HFFc6 (cell line): ENCODE data around the gene CLN3. TPM values are rescaled to one million over a fixed set of nuclear protein-coding genes. Genes with fewer than 3 reads are reported as not detected.

Experiments used
- DNase-seq: peaks from one replicate; pipeline ENCODE4 v3.0.0-alpha.2; 2018
- H3K27ac Mint-ChIP-seq: 2 replicates; pipeline ENCODE4 v1.8.0; 2020; ENCODE audit warnings: mild to moderate bottlenecking, mixed read lengths
- H3K27me3 Mint-ChIP-seq: 2 replicates; pipeline ENCODE4 v1.8.0; 2021; ENCODE audit warnings: mild to moderate bottlenecking, moderate library complexity, mixed read lengths; ENCODE audit not compliant: insufficient read depth
- H3K36me3 Mint-ChIP-seq: 2 replicates; pipeline ENCODE4 v1.8.0; 2021; ENCODE audit warnings: low read depth, mixed read lengths
- H3K4me1 Mint-ChIP-seq: 2 replicates; pipeline ENCODE4 v1.8.0; 2020; ENCODE audit warnings: low read depth, mixed read lengths
- H3K4me3 Mint-ChIP-seq: 2 replicates; pipeline ENCODE4 v1.8.0; 2020; ENCODE audit warnings: mild to moderate bottlenecking, moderate library complexity, mixed read lengths
- H3K9me3 Mint-ChIP-seq: 2 replicates; pipeline ENCODE4 v1.8.0; 2020; ENCODE audit warnings: mild to moderate bottlenecking, mixed read lengths
- CTCF ChIP-seq: fragments of 200-600 bp; sonication (generic); IDR thresholded peaks from 2 replicates; pipeline ENCODE4 v1.5.0; 2021; ENCODE audit warnings: antibody characterized with exemption, mild to moderate bottlenecking
- total RNA-seq, 6 experiments: library from RNA; stranded (reverse); fragmentation: NEBNext Ultra II Directional; extraction: Animal tissue kit (Norgen Biotek cat#: 25700); gene quantifications; 2 replicates in 1 of 6; 3 replicates in 5 of 6; pipeline ENCODE4 v1.2.3, GENCODE V29; 2021

The CLN3 gene
- total RNA-seq, 6 experiments from 2014 or later: 17.7 to 29.3 (median 22.1) TPM

- Mint-ChIP-seq H3K36me3 (no peaks in the 10 kb centered on the region), H3K27ac (no peak overlapping the region), H3K4me3 (no peak overlapping the region), H3K9me3 (no peaks in the 10 kb centered on the region), H3K4me1 (no peaks in the 10 kb centered on the region), H3K27me3 (peaks cover 19% of the 10 kb centered on the region)
- no peak for TF ChIP-seq CTCF
- no peak for DNase-seq
Observed at GRCh38 chr16:28499854-28500253, 8.0 kb upstream of the CLN3 start.

- no peak for DNase-seq
- Mint-ChIP-seq H3K4me3 (no peak overlapping the region), H3K27me3 (peaks cover 18% of the 10 kb centered on the region), H3K4me1 (no peaks in the 10 kb centered on the region), H3K27ac (no peak overlapping the region), H3K9me3 (no peaks in the 10 kb centered on the region), H3K36me3 (no peaks in the 10 kb centered on the region)
- no peak for TF ChIP-seq CTCF
Observed at GRCh38 chr16:28498666-28499381, 7.0 kb upstream of the CLN3 start.

GRCh38 chr16:28497861-28498599, 6.2 kb upstream of the CLN3 start:
- H3K9me3 Mint-ChIP-seq: no peaks in the 10 kb centered on the region
- no peak overlapping the region for H3K4me3 Mint-ChIP-seq
- no peaks in the 10 kb centered on the region for H3K4me1 Mint-ChIP-seq

GRCh38 chr16:28497386-28497785, 5.5 kb upstream of the CLN3 start:
- H3K27me3 Mint-ChIP-seq: peaks cover 15% of the 10 kb centered on the region
- no peak for TF ChIP-seq CTCF
- no peak overlapping the region for H3K27ac Mint-ChIP-seq
- H3K4me3 Mint-ChIP-seq: no peak overlapping the region
- DNase-seq: no peak
- no peaks in the 10 kb centered on the region for H3K4me1 Mint-ChIP-seq
- H3K36me3 Mint-ChIP-seq: no peaks in the 10 kb centered on the region
- H3K9me3 Mint-ChIP-seq: no peaks in the 10 kb centered on the region

More at GRCh38 chr16:28497861-28498599, 6.2 kb upstream of the CLN3 start:
- no peaks in the 10 kb centered on the region for H3K36me3 Mint-ChIP-seq
- DNase-seq: no peak
- no peak for TF ChIP-seq CTCF
- no peak overlapping the region for H3K27ac Mint-ChIP-seq
- H3K27me3 Mint-ChIP-seq: peaks cover 15% of the 10 kb centered on the region

- Mint-ChIP-seq H3K27me3 (peaks cover 15% of the 10 kb centered on the region), H3K4me3 (no peak overlapping the region)
Observed at GRCh38 chr16:28496844-28497243, 5.0 kb upstream of the CLN3 start.

More at GRCh38 chr16:28496844-28497243, 5.0 kb upstream of the CLN3 start:
- no peak for DNase-seq
- H3K36me3 Mint-ChIP-seq: no peaks in the 10 kb centered on the region
- H3K4me1 Mint-ChIP-seq: no peaks in the 10 kb centered on the region
- H3K27ac Mint-ChIP-seq: no peak overlapping the region
- H3K9me3 Mint-ChIP-seq: no peaks in the 10 kb centered on the region
- no peak for TF ChIP-seq CTCF
